Activated naive CD8-positive, alpha-beta T cell treated with anti-CD3 and anti-CD28 coated beads for 36 hours (primary cell): ENCODE measurements around the gene TECPR1. TPM values are rescaled to one million over a fixed set of nuclear protein-coding genes. Genes with fewer than 3 reads are reported as not detected.

Experiments used
- DNase-seq: peaks from one replicate; pipeline ENCODE4 v3.0.0; 2021
- H3K27ac Mint-ChIP-seq: one replicate; pipeline ENCODE4 v1.8.0; 2022; ENCODE audit warnings: mild to moderate bottlenecking, moderate library complexity, mixed read lengths
- H3K27me3 Mint-ChIP-seq: one replicate; pipeline ENCODE4 v1.8.0; 2022; ENCODE audit warnings: mild to moderate bottlenecking, mixed read lengths
- H3K36me3 Mint-ChIP-seq: one replicate; pipeline ENCODE4 v1.8.0; 2021; ENCODE audit warnings: mild to moderate bottlenecking, mixed read lengths
- H3K4me1 Mint-ChIP-seq: one replicate; pipeline ENCODE4 v1.8.0; 2021; ENCODE audit warnings: mixed read lengths
- H3K4me3 Mint-ChIP-seq: one replicate; pipeline ENCODE4 v1.8.0; 2022; ENCODE audit warnings: mild to moderate bottlenecking, moderate library complexity, mixed read lengths
- H3K9me3 Mint-ChIP-seq: one replicate; pipeline ENCODE4 v1.8.0; 2022; ENCODE audit warnings: mixed read lengths
- total RNA-seq, 2 experiments: library from RNA; stranded (reverse); gene quantifications; one replicate each; pipeline ENCODE4 v1.2.3, GENCODE V29; 2021

Gene TECPR1
- total RNA-seq, 2 experiments from 2014 or later: 18.3 to 25.6 TPM

DNA sequence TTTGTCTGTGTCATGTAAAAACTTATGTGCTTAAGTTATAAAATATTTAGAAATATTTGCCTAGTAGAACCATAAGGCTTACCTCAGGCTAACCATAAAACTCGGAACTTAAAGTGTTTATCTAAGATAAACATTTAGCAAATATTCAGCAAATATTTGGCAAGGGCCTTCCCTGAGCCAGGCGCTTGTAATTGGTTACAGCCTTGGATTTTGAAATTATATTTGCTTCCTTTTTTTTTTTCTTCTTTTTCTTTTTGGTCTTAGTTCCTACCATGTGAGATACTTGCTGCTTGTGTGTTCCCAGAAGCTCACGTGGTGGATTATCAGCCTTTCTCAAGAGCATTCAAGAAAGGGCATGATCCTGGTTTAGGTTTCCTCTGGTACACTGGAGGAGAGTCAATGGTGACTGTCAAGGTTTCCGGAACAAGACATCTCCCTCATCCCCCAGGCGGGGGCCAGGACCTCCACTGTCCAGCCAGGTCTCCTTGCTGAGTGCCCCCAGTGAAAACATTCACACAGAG lies 24.3 kb upstream of the TECPR1 start:
- no peaks in the 10 kb centered on the region for H3K9me3 Mint-ChIP-seq
- no peaks in the 10 kb centered on the region for H3K36me3 Mint-ChIP-seq
- no peaks in the 10 kb centered on the region for H3K27me3 Mint-ChIP-seq
- H3K4me3 Mint-ChIP-seq: no peak overlapping the region
- H3K4me1 Mint-ChIP-seq: peaks cover 3% of the 10 kb centered on the region
- H3K27ac Mint-ChIP-seq: peak overlapping the region; percentile 46
- no peak for DNase-seq

DNA sequence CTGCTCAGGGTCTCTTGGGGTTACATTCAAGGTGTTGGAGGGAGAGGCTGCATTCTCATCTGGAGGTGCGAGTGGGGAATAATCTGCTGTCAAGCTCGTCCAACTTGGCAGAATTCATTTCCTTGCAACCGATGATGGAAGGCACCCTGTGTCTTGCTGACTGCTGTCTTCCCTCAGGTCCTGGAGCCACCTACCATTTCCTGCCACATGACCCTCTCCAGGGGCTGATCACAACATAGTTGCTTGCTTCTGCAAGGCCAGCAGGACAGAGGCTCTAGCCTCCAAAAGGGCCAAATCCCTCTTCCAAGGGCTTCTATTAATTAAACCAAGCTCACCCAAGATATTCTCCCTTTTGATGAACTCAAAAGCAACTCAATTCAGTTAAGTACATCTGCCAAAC lies 15.3 kb upstream of the TECPR1 start:
- H3K27me3 Mint-ChIP-seq: no peaks in the 10 kb centered on the region
- H3K4me1 Mint-ChIP-seq: peaks cover 8% of the 10 kb centered on the region
- H3K36me3 Mint-ChIP-seq: peaks cover 7% of the 10 kb centered on the region
- no peak for DNase-seq
- no peaks in the 10 kb centered on the region for H3K9me3 Mint-ChIP-seq
- H3K4me3 Mint-ChIP-seq: no peak overlapping the region
- H3K27ac Mint-ChIP-seq: no peak overlapping the region

DNA sequence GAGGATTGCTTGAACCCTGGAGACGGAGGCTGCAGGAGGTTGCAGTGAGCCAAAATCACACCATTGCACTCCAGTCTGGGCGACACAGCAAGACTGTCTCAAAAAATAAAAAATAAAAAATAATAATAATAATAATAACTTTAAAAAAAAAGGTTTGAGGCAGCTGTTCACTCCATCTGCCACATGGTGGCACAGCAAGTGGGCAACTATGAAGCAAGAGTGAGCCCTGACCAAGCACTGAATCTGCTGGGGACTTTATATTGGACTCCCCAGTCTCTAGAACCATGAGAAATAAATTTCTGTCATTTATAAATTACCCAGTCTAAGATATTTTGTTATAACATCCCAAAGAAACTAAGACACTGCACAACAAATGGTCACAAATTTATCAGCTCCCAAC lies 14.8 kb upstream of the TECPR1 start:
- H3K27me3 Mint-ChIP-seq: no peaks in the 10 kb centered on the region
- H3K27ac Mint-ChIP-seq: no peak overlapping the region

DNA sequence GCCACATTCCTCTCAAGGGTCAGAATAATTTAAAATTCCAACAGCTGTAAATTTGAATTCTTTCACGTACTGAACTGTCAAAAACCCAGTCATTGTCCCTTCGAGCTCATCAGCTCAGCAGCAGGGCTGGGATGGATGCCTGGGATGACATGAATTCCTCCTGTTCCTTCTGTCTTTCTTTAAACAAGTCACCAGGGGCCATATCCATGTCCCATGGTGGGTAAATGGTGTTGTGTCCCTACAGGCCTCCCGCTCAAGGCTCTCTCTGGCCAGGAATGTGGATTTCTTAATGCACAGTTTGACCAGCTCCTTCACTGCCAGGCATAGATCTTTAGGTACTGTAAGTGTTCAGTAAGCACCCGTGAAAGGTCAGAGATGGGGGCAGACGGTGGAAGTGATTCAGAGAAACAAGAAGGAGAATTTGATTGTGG lies 13.8 kb upstream of the TECPR1 start:
- Mint-ChIP-seq H3K27ac (peak overlapping the region; percentile 28), H3K4me1 (peaks cover 8% of the 10 kb centered on the region), H3K27me3 (no peaks in the 10 kb centered on the region)

More for the DNA sequence above, 14.8 kb upstream of the TECPR1 start:
- Mint-ChIP-seq H3K4me1 (peaks cover 8% of the 10 kb centered on the region), H3K4me3 (no peak overlapping the region), H3K36me3 (peaks cover 10% of the 10 kb centered on the region), H3K9me3 (no peaks in the 10 kb centered on the region)
- DNase-seq: no peak

DNA sequence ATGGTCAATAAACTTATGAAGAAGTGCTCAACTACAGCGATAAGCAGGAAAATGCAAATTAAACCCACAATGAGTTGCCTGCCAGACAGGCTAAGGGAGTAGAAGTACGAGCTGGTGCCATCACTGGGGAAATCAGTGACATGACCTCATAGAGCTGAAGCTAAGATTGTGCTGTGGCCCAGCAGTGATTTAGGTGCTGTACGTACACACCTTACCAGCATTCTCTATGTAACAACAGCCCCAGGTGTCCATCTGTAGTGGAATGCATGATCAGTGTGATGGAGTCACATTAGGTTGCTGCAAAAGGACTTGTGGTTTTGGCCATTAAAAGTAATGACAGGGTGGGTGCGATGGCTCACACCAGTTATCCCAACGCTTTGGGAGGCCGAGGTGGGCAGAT lies 5.7 kb upstream of the TECPR1 start:
- Mint-ChIP-seq H3K9me3 (no peaks in the 10 kb centered on the region), H3K4me1 (peaks cover 24% of the 10 kb centered on the region), H3K27me3 (no peaks in the 10 kb centered on the region), H3K36me3 (peaks cover 42% of the 10 kb centered on the region), H3K27ac (no peak overlapping the region), H3K4me3 (no peak overlapping the region)
- DNase-seq: no peak

More for the DNA sequence above, 13.8 kb upstream of the TECPR1 start:
- no peaks in the 10 kb centered on the region for H3K9me3 Mint-ChIP-seq
- peaks cover 19% of the 10 kb centered on the region for H3K36me3 Mint-ChIP-seq
- DNase-seq: no peak
- H3K4me3 Mint-ChIP-seq: no peak overlapping the region

DNA sequence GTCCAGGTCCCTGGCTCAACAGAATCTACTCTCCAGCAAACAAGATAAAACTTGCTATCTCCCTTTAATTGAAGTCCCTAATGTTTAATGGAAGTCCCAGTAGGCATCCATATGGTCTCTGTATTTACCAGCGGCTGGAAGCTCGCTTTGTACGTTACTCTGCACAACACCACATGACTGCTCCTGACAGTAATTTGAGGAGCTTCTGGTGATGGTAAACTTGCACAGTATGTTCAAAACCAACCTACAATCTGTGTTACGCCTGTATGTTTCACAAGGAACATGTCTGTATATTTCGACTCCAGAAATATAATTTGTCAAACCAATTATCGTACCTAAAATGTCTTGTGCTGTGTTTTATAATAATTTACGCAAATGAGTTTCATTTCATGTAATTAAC lies 4.4 kb upstream of the TECPR1 start:
- H3K27me3 Mint-ChIP-seq: no peaks in the 10 kb centered on the region
- no peak for DNase-seq
- H3K36me3 Mint-ChIP-seq: peaks cover 36% of the 10 kb centered on the region
- peak overlapping the region; percentile 34 for H3K27ac Mint-ChIP-seq
- peaks cover 25% of the 10 kb centered on the region for H3K4me1 Mint-ChIP-seq
- H3K9me3 Mint-ChIP-seq: no peaks in the 10 kb centered on the region
- H3K4me3 Mint-ChIP-seq: no peak overlapping the region

DNA sequence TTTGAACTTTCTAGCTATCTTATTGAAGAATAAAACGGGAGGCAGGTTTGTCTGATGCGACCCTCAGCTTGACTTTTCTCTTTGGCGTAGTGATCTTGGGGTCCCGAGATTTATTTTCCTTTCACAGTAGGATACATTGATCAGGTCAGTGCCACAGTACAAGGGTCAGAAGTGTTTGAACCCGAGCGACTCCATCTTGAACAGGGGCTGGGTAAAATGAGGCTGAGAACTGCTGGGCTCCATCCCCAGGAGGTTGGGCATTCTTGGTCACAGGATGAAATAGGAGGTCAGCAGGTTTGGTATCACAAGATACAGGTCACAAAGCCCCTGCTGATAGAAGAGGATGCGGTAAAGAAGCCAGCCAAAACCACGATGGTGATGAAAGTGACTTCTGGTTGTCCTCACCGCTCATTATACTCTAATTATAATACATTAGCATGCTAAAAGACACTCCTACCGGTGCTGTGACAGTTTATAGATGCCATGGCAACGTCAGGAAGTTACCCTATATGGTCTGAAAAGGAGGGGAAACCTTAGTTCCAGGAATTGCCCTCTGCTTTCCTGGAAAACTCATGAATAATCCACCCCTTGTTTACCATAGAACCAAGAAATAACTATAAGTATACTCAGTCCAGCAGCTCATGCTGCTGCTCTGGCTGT lies 3.0 kb upstream of the TECPR1 start:
- H3K27ac Mint-ChIP-seq: peak overlapping the region; percentile 34
- H3K4me1 Mint-ChIP-seq: peaks cover 31% of the 10 kb centered on the region
- H3K4me3 Mint-ChIP-seq: no peak overlapping the region
- no peaks in the 10 kb centered on the region for H3K27me3 Mint-ChIP-seq
- DNase-seq: peak; percentile 21
- H3K9me3 Mint-ChIP-seq: no peaks in the 10 kb centered on the region
- peaks cover 26% of the 10 kb centered on the region for H3K36me3 Mint-ChIP-seq

DNA sequence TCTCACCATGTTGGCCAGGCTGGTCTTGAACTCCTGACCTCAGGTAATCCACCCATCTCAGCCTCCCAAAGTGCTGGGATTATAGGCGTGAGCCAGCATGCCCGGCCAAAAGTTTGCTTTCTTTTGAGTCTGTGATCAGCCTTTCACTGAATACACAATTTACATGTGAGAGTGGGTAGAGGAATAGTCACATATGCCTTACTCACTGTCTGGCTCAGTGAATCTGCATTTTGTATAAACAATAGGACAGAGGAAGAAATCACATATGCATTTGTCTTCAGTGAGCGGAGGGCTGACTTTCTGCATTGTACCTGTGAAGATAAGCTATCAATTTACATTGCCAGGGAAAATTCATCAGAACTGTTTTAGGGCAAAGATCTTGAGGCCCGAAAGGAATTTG lies 2.5 kb upstream of the TECPR1 start:
- Mint-ChIP-seq H3K4me3 (no peak overlapping the region), H3K9me3 (no peaks in the 10 kb centered on the region), H3K4me1 (peaks cover 31% of the 10 kb centered on the region), H3K27ac (peak overlapping the region; percentile 34), H3K27me3 (no peaks in the 10 kb centered on the region), H3K36me3 (peaks cover 26% of the 10 kb centered on the region)
- DNase-seq: no peak

DNA sequence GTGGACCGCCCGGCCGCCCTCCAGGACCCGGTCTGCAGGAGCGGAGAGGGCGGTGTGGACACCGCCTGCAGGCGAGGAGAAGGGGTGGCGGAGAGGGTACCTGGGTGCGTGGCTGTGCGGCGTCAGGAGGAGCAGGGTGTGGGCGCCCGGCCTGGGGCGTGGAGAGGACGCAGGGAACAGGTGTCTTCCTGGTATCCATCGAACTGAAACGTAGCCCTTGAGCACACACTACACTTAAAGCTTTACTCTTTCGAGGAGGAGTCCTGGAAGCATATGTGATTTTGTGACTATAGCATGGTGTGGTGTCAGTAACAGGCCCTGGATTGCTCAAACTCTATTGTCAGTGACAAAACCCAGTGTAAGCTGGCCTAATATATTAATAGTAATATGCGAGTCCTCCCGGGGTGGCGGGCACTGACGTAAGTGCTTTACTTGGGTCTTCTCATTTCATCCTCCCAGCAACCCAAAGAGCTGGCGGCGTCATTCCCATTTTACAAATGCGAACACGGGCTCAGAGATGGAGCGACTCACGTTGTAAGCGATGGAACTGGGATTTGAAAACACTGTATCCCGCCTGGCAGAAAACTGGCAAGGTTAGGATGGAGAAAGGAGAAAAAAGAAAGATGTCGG lies 508 bp upstream of the TECPR1 start:
- no peak for DNase-seq
- H3K36me3 Mint-ChIP-seq: peaks cover 22% of the 10 kb centered on the region
- peak overlapping the region; percentile 95 for H3K27ac Mint-ChIP-seq
- peaks cover 44% of the 10 kb centered on the region for H3K4me1 Mint-ChIP-seq
- no peaks in the 10 kb centered on the region for H3K27me3 Mint-ChIP-seq
- H3K9me3 Mint-ChIP-seq: no peaks in the 10 kb centered on the region
- H3K4me3 Mint-ChIP-seq: peak overlapping the region; percentile 96

DNA sequence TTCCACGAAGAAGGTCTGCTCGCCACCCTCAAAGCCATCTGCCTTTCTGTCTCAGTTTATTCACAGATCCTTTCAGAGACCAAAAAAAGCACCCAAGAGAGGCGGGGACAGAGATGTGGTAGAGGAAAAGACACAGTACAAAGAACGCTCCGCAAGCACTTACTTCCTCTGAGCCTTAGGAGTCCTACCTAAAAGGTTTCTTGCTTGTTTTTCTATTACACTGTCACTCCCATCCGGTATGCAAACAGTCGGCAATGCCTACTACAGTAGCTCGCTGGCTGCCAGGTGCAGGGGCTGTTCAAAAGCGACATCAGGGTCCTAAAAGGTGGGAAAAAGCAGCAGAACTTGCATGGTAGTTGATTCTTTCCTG lies 816 bp downstream of the TECPR1 start:
- DNase-seq: no peak
- peaks cover 20% of the 10 kb centered on the region for H3K36me3 Mint-ChIP-seq
- peak overlapping the region; percentile 95 for H3K27ac Mint-ChIP-seq
- peaks cover 42% of the 10 kb centered on the region for H3K4me1 Mint-ChIP-seq
- peak overlapping the region; percentile 96 for H3K4me3 Mint-ChIP-seq
- H3K27me3 Mint-ChIP-seq: no peaks in the 10 kb centered on the region
- no peaks in the 10 kb centered on the region for H3K9me3 Mint-ChIP-seq

DNA sequence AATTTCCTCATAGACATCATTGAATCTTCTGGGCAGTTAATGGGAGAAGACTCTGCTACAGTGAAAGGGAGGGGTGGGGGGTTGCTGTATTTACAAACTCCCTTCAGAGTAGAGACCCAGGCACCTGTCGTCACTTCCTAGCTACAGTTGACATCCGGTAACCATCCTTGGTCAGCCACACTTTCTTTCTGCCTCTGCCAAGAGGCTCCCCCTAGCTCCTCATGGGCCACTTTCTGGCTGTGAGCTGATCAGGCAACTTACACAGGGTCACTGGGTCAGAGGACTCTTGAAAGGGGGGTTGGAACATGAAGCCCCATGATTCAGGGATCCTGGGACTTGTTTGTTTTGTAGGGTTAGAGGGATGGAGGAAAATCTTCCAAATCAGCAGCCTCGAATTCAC lies 1.2 kb downstream of the TECPR1 start:
- DNase-seq: peak; percentile 43
- no peaks in the 10 kb centered on the region for H3K9me3 Mint-ChIP-seq
- H3K27ac Mint-ChIP-seq: peak overlapping the region; percentile 95
- peak overlapping the region; percentile 96 for H3K4me3 Mint-ChIP-seq
- peaks cover 20% of the 10 kb centered on the region for H3K36me3 Mint-ChIP-seq
- H3K27me3 Mint-ChIP-seq: no peaks in the 10 kb centered on the region
- H3K4me1 Mint-ChIP-seq: peaks cover 38% of the 10 kb centered on the region

DNA sequence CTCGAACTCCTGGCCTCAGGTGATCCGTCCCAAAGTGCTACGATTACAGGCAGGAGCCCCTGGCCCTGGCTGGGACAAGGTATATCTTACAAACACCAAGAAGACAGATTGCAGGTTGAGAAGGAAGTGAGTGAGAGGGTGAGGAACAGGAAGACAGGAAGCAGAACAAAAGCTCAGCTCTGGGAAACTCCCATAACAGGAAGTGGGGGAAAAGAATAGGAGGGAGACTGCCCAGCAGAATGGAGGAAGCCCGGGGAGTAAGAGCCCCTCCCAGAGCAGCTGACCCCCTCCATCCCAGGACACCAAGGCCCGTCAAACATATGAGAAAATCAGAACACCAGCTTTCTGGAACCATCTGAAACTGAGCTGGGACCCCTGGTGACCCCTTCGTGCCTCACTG lies 2.9 kb downstream of the TECPR1 start:
- DNase-seq: no peak
- peak overlapping the region; percentile 71 for H3K4me3 Mint-ChIP-seq
- no peaks in the 10 kb centered on the region for H3K27me3 Mint-ChIP-seq
- H3K9me3 Mint-ChIP-seq: no peaks in the 10 kb centered on the region
- peak overlapping the region; percentile 95 for H3K27ac Mint-ChIP-seq
- peaks cover 29% of the 10 kb centered on the region for H3K4me1 Mint-ChIP-seq
- peaks cover 12% of the 10 kb centered on the region for H3K36me3 Mint-ChIP-seq

DNA sequence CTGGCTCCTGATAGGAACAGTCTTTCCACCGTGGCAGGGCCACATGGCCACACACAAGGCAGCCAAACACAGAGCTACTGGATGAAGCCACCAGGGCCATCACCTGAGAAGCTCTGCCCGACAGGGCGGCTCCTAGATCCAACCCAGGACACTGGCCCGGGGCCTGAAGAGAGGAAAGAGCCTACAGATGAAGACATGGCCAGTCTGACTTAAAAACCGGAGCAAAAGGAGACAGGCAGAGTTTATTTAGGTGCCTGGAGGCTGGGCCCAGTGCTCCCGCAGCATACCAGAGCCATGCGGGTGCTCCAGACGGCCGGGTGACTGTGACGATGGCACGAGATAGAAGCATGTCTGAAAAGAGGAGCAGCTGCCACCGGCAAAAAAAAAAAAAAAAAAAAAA lies 3.9 kb downstream of the TECPR1 start:
- peaks cover 24% of the 10 kb centered on the region for H3K4me1 Mint-ChIP-seq
- no peaks in the 10 kb centered on the region for H3K9me3 Mint-ChIP-seq
- no peaks in the 10 kb centered on the region for H3K27me3 Mint-ChIP-seq
- DNase-seq: no peak
- no peak overlapping the region for H3K4me3 Mint-ChIP-seq
- H3K27ac Mint-ChIP-seq: peak overlapping the region; percentile 80
- H3K36me3 Mint-ChIP-seq: peaks cover 11% of the 10 kb centered on the region

DNA sequence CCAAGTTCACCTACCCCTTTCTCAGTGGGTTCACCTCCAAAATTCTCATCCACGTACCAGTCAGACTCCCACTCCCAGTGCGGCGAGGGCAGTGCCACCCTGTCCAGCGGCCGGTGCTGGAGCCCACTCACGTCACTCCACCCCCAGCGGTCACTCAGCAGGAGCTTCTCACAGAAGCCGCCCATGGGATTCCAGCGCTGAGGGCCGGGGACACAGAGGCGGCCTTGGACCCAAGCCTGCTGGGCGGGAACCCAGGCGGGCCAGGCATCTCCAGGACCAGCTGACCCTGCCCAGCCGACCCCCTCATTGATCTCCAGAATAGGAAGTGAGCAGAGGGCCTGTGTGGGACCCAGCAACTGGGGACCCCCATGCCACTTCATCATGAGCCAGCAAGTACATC lies 7.2 kb downstream of the TECPR1 start:
- DNase-seq: no peak
- H3K4me1 Mint-ChIP-seq: peaks cover 13% of the 10 kb centered on the region
- peaks cover 9% of the 10 kb centered on the region for H3K36me3 Mint-ChIP-seq
- no peak overlapping the region for H3K4me3 Mint-ChIP-seq
- no peak overlapping the region for H3K27ac Mint-ChIP-seq
- H3K27me3 Mint-ChIP-seq: no peaks in the 10 kb centered on the region
- no peaks in the 10 kb centered on the region for H3K9me3 Mint-ChIP-seq

DNA sequence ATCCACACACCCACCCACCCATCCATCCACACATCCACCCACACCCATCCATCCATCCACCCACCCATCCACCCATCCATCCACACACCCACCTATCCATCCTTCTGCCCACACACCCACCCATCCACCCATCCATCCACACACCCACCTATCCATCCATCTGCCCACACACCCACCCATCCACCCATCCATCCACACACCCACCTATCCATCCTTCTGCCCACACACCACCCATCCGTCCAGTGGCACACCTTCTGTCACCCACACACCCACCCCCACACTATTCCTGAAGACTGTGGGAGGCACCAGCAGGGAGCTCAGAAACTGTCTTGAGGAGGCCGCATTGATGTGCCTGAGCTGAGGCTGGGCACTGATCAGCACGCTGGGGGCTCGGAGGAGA lies 9.1 kb downstream of the TECPR1 start:
- H3K4me1 Mint-ChIP-seq: peaks cover under 1% of the 10 kb centered on the region
- no peaks in the 10 kb centered on the region for H3K9me3 Mint-ChIP-seq
- peak overlapping the region; percentile 38 for H3K27ac Mint-ChIP-seq
- no peak overlapping the region for H3K4me3 Mint-ChIP-seq
- H3K27me3 Mint-ChIP-seq: no peaks in the 10 kb centered on the region
- peaks cover 2% of the 10 kb centered on the region for H3K36me3 Mint-ChIP-seq
- no peak for DNase-seq

DNA sequence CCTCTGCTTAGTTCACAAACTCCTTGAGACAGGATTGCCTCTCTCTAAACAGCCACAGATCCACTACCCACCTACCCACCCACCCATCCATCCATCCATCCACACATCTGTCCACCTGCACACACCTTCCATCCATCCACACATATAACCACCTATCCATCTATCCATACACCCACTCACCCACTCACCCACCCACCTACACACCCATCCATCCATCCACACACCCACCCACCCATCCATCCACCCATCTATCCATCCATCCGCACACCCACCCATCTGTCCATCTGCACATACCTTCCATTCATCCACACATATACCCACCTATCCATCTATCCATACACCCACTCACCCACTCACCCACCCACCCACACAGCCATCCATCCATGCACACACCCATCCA lies 9.7 kb downstream of the TECPR1 start:
- no peak for DNase-seq
- no peaks in the 10 kb centered on the region for H3K4me1 Mint-ChIP-seq
- H3K9me3 Mint-ChIP-seq: no peaks in the 10 kb centered on the region
- no peak overlapping the region for H3K27ac Mint-ChIP-seq
- no peaks in the 10 kb centered on the region for H3K27me3 Mint-ChIP-seq
- H3K4me3 Mint-ChIP-seq: no peak overlapping the region
- H3K36me3 Mint-ChIP-seq: peaks cover 2% of the 10 kb centered on the region
